GM04504 (cell line): ENCODE measurements around the gene B3GNT2.
A peak's percentile ranks its signal among the peaks of the same experiment; 100 is the strongest.
"Not testable (repeated sequence)": the region's sequence is repeated elsewhere in the genome, so short reads cannot be mapped to it uniquely, and the experiment has no call there.

ENCODE experiments used
- DNase-seq: peaks from one replicate; pipeline ENCODE4 v3.0.0-alpha.2; 2012; ENCODE audit warnings: low read depth

The B3GNT2 gene

DNA sequence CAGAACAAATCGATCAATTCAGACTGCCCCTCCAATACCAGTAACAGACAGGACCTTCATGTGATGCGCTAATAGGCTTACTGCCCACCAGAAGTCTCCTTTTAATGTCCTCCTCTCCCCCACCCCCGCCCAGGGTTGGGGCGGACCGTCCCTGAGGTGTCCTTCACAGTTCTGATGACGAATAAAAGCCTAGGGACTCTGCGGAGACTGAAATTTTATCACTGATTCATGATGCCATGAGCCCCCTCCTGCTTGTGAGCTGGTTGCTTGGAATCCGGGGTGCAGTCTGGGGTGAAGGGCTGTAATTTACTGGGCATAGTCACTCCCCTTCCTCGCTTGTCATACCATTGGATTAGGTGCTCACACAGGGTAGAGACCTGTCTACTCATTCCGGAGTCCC lies 42.3 kb downstream of the B3GNT2 start:
- DNase-seq = no peak

DNA sequence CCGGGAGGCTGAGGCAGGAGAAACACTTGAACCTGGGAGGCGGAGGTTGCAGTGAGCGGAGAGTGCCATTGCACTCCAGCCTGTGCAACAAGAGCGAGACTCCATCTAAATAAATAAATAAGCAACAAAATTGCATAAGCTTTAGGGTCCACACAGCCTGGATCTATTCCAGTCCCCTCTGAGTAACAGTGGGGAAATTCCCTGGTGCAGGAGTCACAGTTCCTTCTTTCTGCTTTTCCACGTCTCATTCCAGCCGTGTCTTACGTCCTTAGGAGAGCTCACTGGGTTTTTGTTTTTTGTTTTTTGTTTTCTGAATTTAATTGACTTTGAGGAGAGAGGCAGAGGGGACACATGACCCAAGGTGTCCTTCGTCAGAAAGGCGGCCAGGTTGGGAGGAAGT lies 44.6 kb downstream of the B3GNT2 start:
- DNase-seq = no peak

DNA sequence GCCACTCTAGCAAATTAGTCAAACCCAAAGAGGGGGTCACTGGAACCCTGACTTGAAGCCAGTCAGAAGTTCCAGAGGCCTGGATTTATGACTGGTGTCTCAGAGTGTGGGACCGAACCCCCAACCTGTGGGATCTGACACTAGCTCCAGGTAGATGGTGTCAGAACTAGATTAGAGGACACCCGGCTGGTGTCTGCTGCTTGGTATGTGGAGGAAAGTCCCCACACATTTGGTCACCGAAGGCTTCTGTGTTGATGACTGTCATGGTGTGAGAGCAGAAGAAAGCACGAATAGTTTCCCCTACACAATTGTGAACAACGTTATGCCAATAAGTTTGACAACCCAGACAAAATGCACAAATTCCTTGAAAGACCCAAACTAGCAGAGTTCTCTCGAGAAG lies 48.1 kb downstream of the B3GNT2 start:
- DNase-seq = no peak

DNA sequence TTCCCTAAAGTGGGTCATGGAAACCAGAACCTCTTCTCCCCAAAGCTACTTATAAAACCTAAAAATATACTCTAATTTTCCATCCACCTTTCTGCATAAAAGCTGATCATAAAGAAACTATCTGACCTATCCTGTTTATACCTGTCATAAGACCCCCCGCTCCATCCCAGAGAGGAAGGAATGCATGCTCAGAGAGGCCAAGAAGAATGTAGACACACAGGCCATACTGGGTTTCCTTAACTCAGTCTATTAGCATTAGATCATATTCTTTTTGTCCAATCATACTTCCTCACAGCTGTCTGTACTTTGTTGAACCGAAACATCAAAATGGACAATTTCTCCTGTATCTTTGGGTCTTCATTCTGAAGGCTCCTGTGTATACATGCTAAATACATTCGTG lies 52.3 kb downstream of the B3GNT2 start:
- no peak for DNase-seq

DNA sequence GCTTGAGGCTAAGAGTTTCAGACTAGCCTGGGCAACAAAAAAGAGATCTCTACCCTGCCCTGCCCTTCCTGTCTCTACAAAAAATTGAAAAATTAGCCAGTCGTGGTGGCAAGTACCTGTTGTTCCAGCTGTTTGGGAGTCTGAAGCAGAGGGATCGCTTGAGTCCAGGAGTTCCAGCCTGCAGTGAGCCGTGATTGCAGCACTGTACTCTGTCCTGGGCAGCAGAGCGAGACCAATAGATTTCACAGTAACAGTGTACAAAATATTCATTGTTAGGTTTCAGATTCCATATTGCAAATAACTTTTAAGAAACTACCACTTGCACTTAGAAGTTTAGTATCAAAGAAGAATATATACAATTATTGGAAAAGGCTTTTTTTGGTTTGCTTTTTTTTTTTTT lies 54.3 kb downstream of the B3GNT2 start:
- no peak for DNase-seq

DNA sequence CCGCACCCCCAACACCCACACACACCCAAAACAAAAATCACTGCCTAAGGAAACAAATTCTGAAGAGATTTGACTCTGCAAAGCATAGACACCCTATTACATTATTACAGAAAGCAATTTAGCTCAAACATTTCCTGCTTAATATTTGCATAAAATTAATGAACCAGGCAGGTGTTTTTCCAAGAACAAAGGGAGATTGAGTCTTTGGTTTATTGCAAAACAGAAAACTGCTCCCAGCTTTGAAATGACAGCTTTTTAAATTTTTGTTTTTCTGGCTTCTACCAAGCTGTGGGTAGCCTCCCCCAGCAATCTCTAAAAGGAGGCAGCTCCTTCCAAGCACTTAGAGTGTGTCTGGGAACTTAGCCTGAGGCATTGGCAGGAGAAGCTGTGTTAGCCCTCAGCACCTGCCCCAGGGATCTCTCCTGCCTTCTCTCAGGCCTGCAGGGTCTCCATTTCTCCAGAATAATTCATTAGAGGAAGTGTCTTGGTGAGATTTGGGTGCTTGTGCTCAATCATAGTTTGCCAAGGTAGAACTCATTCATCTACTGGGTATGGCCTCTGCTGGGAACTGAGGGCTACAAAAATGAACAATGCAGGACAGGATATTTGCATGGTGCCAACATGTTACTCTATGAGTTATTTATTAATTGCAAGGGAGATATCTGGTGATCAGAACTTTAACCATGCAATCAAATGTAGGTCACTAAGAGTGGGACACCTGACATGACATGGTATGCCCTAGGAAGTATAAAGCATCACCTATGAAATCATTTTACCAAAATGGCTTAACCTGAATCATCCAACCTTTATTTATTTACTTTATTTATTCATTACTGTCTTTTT lies 58.7 kb downstream of the B3GNT2 start:
- no peak for DNase-seq

DNA sequence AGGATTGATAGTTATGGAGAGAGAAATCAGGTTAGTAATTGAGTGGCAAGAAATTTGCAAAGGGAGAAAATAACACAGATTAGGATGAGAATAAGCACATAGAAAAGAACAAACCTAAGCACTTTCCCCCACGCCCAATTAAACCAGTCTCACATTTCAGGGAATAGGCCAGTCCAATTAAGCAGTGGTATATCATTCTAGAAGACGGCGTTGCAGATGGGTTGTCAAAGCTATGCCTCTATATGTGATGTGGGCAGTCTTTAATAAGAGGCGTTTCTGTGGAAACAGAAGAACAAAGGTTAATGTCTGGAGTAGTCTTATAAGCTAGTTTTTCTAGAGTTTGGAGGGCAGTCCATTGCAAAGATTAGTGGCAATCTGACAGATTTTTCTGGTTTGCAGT lies 61.6 kb downstream of the B3GNT2 start:
- DNase-seq = no peak

DNA sequence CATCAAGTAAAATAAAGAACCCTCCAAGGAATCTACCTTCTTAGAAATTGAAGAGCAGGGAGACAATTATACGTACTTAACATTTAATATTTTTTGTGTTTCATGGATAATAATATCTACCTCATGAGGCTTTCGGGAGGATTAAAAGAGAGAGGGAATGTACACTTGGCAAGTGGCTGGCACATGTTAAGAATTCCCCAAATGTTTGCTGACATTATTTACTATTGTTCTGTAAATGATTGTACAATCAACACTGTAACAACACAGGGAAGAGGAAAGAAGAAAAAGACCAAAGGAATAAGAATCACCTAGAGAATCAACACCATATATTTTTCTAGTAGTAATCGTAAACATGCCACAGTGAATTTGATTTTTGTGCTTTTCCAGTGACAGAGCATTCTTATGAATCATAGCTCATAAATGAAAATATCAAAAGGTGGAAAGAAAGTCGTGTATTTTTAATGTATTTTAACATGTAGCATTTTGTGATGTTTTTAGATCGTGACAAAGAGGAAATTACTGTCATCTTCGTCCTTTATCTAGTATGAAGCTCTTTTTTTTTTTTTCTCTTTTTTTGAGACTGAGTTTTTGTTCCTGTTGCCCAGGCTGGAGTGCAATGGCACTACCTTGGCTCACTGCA lies 67.3 kb downstream of the B3GNT2 start:
- DNase-seq = peak; percentile 6

DNA sequence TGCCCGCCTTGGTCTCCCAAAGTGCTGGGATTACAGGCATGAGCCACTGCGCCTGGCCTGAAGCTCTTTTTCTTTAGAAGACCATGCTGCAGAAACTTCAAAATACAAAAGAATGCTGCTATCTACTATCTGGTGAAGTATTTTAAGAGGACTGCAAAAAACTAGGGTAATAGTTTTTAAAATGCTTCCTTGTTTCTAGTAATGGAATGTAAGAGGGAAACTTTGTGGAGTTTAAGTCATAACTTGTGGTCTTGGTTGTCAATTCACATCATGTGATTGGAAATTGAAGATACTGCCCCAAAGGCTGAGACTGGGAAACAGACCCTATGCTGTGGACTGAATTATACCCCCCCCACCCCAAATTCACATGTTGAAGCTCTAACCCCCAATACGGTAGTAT lies 68.3 kb downstream of the B3GNT2 start:
- no peak for DNase-seq

DNA sequence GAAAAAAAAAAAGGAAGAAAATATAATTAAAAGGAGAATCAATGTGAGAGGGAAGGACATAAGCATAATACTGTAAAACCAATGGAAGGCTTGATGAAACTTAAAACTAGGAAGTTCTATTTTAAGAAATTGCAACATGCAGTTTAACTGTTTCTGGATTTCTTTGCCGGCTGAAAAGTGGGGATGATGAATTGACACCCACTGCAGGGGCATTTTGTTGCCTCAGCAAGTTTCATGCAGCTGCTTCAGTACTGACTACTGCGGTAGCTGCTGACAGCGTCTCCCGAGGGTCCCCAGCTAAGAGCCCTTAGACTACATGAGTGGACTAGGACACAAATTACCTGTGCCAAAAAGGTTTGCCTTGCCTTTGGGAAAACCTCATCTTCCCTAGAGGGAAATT lies 69.2 kb downstream of the B3GNT2 start:
- no peak for DNase-seq

DNA sequence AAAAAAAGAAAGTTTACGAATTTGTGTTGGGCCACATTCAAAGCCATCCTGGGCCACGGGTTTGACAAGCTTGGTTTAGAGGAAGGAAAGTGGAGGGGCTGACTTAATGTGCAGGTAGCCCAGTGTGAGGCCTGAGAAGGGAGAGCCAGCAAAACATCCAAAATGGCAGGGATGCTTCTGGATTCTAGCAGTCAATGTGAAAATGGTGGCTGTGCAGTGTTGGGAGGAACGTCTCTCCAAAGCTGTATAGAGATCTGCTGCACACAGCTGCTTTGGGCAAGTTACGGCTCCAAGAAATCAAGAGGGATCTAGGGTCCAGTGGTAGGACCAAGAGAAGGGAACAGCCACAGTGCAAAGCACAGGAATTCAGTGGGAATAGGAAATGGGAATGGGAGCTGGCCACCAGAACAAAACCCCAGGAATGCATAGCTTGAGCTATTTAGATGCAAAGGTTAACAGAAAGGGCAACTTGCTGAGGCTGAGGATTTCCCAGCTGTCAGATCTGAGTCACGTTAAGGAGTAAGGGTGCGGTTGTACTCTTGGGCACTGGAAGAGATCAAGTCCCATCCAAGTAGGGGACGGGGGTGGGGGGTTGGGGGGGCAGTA lies 70.6 kb downstream of the B3GNT2 start:
- DNase-seq = peak; percentile 46

DNA sequence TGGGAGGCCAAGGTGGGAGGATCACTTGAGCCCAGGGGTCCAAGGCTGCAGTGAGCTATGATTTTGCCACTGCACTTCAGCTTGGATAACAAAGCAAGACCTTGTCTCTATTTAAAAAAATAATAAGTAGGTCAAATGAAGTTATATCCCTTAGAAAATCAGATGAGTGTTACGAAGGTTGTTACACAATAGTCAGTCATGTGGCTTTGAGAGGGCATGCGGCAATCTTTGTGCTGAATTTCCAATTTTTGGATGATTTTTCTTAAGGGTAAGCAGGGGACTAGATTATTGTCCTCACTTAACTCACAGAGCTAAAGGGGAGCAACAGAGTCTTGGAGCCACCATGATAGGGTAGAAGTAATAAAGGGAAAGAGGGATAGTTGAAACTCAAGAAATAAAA lies 71.8 kb downstream of the B3GNT2 start:
- DNase-seq = no peak

DNA sequence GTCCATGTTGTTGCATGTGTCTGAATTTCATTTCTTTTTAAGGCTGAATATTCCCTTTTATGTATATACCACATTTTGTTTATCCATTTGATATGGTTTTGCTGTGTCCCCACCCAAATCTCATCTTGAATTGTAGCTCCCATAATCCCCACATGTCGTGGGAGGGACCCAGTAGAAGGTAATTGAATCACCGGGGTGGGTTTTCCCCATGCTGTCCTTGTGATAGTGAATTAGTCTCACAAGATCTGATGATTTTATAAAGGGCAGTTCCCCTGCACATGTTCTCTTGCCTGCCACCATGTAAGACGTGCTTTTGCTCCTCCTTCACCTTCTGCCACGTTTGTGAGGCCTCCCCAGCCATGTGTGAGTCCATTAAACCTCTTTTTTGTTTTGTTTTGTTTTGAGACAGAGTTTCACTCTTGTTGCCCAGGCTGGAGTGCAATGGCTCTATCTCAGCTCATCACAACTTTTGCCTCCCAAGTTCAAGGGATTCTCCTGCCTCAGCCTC lies 72.8 kb downstream of the B3GNT2 start:
- DNase-seq = not testable (repeated sequence)

DNA sequence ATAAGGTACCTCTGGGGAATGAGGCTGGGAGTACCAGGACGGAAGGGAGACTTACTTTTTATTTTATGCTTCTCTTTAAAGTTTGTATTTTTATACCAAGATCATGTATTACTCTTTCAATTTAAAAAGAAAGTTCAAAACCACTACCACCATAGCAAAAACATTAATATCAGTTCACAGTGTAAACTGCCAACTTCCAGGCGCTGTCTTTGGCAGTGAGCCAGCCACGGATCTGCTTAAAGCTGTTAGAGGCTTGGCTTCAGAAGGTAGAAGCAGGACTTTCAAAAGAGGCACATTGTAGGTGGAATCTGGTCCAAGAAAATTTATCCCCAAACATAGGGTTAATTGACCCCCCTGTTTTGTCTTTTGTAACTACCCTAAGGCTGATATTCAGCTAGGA lies 74.8 kb downstream of the B3GNT2 start:
- no peak for DNase-seq
